Measurements from ENCODE around the gene ZNF524.

The ZNF524 gene

GRCh38 chr19:55650602-55651230, 50.6 kb downstream of the ZNF524 start:
- TF ChIP-seq POLR2AphosphoS5 (IDR thresholded peaks at IDR 0.05; ENCODE audit: low read depth) (no peak), SPI1 (IDR thresholded peaks at IDR 0.05; ENCODE audit: borderline replicate concordance, low read depth) (no peak), REST (IDR thresholded peaks at IDR 0.05; ENCODE audit: insufficient replicate concordance, low read depth) (no peak), CTCF (IDR thresholded peaks at IDR 0.05; ENCODE audit: insufficient read depth, low read length) (no peak), GABPA (IDR thresholded peaks at IDR 0.05; ENCODE audit: low read depth) (no peak)
- Histone ChIP-seq H3K27ac (replicated peaks) (no peak overlapping the region), H3K4me3 (replicated peaks; ENCODE audit: insufficient read depth, low read length) (no peak overlapping the region), H3K27me3 (ENCODE audit: insufficient read depth, poor library complexity, severe bottlenecking) (no peaks in the 10 kb centered on the region)
- DNase-seq (ENCODE audit: low read depth in 1 of 2, low spot score in 1 of 2), result no peak

- no peak overlapping the region for H3K4me3 ChIP-seq (replicated peaks; ENCODE audit: insufficient read depth, low read length)
- no peak for TF ChIP-seq REST (IDR thresholded peaks at IDR 0.05; ENCODE audit: insufficient replicate concordance, low read depth)
- no peak for TF ChIP-seq GABPA (IDR thresholded peaks at IDR 0.05; ENCODE audit: low read depth)
- no peak for TF ChIP-seq SPI1 (IDR thresholded peaks at IDR 0.05; ENCODE audit: borderline replicate concordance, low read depth)
- TF ChIP-seq CTCF (IDR thresholded peaks at IDR 0.05; ENCODE audit: insufficient read depth, low read length), result no peak
- TF ChIP-seq POLR2AphosphoS5 (IDR thresholded peaks at IDR 0.05; ENCODE audit: low read depth), result no peak
- no peak overlapping the region for H3K27ac ChIP-seq (replicated peaks)
- H3K27me3 ChIP-seq (ENCODE audit: insufficient read depth, poor library complexity, severe bottlenecking), result no peaks in the 10 kb centered on the region
- no peak for DNase-seq (ENCODE audit: low read depth in 1 of 2, low spot score in 1 of 2)
Observed at GRCh38 chr19:55651236-55651635, 51.1 kb downstream of the ZNF524 start.

GRCh38 chr19:55652311-55653128, 52.4 kb downstream of the ZNF524 start:
- H3K27ac ChIP-seq (replicated peaks), result no peak overlapping the region
- H3K27me3 ChIP-seq (ENCODE audit: insufficient read depth, poor library complexity, severe bottlenecking), result no peaks in the 10 kb centered on the region
- TF ChIP-seq SPI1 (IDR thresholded peaks at IDR 0.05; ENCODE audit: borderline replicate concordance, low read depth), result no peak
- TF ChIP-seq GABPA (IDR thresholded peaks at IDR 0.05; ENCODE audit: low read depth), result no peak
- TF ChIP-seq CTCF (IDR thresholded peaks at IDR 0.05; ENCODE audit: insufficient read depth, low read length), result no peak
- no peak for TF ChIP-seq POLR2AphosphoS5 (IDR thresholded peaks at IDR 0.05; ENCODE audit: low read depth)
- TF ChIP-seq REST (IDR thresholded peaks at IDR 0.05; ENCODE audit: insufficient replicate concordance, low read depth), result no peak
- no peak for DNase-seq (ENCODE audit: low read depth in 1 of 2, low spot score in 1 of 2)
- no peak overlapping the region for H3K4me3 ChIP-seq (replicated peaks; ENCODE audit: insufficient read depth, low read length)
